ENCODE results near the gene MEGF10.

Gene MEGF10

GRCh38 chr5:127450046-127450445 lies 159.4 kb downstream of the MEGF10 start:
- DNase-seq = no peak

GRCh38 chr5:127451096-127451495 lies 160.5 kb downstream of the MEGF10 start:
- no peak for DNase-seq

DNA sequence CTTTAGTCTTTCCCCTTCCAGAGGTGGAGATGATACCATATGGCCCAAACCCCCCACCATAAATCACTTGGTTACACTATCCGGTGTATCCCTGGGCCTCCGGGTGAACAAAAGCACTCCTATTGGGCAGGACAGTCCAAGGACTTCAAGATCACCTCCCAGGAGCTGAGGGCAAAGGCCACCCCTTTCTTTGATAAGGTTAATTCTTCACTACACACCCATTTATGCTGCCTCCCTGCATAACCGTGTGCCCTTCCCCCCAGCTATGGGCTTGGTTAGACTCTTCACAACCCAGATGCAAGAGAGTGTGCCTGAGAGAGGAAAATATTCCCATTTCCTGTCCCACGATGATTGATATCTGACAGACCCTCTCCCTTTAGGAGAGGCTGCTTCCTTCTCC lies 162.0 kb downstream of the MEGF10 start:
- DNase-seq = no peak

DNA sequence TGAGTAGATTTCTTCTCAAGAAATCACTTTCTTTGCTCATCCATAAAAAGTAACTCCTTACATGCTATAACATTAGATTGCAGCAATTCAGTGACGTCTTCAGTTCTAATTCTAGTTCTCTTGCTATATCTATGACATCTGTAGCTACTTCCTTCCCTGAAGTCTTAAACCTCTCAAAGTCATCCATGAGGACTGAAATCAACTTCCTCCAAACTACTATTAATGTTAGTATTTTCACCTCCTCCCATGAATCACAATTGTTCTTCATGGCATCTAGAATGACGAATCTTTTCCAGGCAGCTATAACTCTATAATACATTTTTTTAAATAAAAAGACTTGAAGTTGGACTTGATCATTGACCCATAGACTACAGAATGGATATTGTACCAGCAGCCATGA lies 180.6 kb downstream of the MEGF10 start:
- DNase-seq = no peak

- no peak for DNase-seq
These were observed 182.1 kb downstream of the MEGF10 start for GRCh38 chr5:127472700-127473099.

- DNase-seq = no peak
These were observed 195.9 kb downstream of the MEGF10 start for GRCh38 chr5:127486471-127486870.

DNA sequence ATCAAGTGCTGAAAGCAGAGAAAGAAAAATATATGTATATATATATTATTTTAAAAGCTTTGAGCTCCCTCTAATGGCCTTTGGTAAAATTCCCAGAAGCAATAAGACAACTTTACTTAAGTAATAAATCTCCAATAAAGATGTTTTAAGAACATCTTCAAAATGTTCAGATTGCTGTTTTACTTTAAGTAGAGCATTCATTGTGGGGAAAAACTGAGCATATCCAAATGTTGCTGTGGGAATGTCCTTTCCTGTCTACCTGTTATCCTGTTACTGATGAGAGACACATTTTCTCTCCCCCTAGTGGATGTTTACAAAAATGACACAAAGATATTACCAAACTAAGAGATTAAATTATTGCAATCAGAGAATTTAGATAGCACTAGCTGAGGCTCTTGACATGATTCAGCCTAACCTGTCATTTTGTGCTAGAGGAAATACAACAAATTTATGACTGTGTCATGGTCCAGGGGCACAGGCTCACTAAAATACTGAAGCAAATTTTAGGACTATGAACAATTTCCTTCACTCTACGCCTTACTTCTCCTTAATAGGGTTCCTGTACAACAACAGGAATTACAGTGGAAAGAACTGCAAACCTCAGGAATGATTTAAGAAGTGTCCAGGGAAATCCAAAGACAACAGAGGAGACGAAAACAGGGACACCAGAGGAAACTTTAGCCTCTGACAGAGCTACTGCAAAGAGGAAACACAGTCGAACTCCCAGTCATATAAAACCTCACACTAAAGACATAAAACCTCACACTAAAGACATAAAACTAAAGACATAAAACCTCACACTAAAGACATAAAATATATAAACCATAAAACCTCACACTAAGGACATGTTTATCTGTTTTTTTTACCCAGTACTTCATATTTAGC lies 202.5 kb downstream of the MEGF10 start:
- DNase-seq = peak; percentile 73

GRCh38 chr5:127498548-127498947 lies 208.0 kb downstream of the MEGF10 start:
- no peak for DNase-seq

- DNase-seq = no peak
These were observed 215.3 kb downstream of the MEGF10 start for GRCh38 chr5:127505905-127506304.

GRCh38 chr5:127506616-127507015 lies 216.0 kb downstream of the MEGF10 start:
- DNase-seq = no peak

GRCh38 chr5:127508644-127509373 lies 218.2 kb downstream of the MEGF10 start:
- no peak for DNase-seq
